ENCODE measurements around the gene CCDC192.

GRCh38 chr5:127891942-127892341 is 188.8 kb downstream of the CCDC192 start:
- TF ChIP-seq CTCF (IDR thresholded peaks at IDR 0.05) (no peak), POLR2AphosphoS5 (IDR thresholded peaks at IDR 0.05) (no peak), POLR2A (IDR thresholded peaks at IDR 0.05) (no peak)

All from transverse colon (tissue), 4 donors.